HepG2 (cell line): ENCODE results near the gene EVI2B. TPM values are rescaled to one million over a fixed set of nuclear protein-coding genes. Genes with fewer than 3 reads are reported as not detected.

Source experiments
- ATAC-seq: fragments of 200-7000 bp; cut with Tn5 transposase; 3 replicates; pipeline ENCODE4 v1.9.1; 2020; ENCODE audit warnings: mild to moderate bottlenecking, moderate library complexity
- BruUV-seq: library from RNA; stranded (reverse); fragments of 400-500 nt; replicated peaks from 2 replicates; lab custom pipeline; 2021; lab: Mats Ljungman, UMichigan
- CTCF ChIA-PET: fragments of 300-600 bp; formaldehyde crosslinking; extraction: SDS; loops from one replicate; lab custom pipeline; 2021; ENCODE audit warnings: low total read pairs, inconsistent platforms, low intra/inter-chr PET ratio; lab: Yijun Ruan, JAX
- POLR2A ChIA-PET: fragments of 350-600 bp; sonication (Branson Sonifier 250); formaldehyde crosslinking; loops from one replicate; lab custom pipeline; 2020; ENCODE audit warnings: antibody characterized with exemption, inconsistent platforms; lab: Yijun Ruan, JAX
- DNase-seq: peaks from one replicate; pipeline ENCODE4 v3.0.0-alpha.2; 2015; ENCODE audit warnings: low spot score
- FAIRE-seq: peaks from 3 replicates; lab custom pipeline; 2011; peaks lifted over from hg19 to GRCh38; lab: Jason Lieb, UNC
- H2AFZ ChIP-seq: one replicate; pipeline ENCODE4 v1.6.1; 2011; ENCODE audit warnings: low read length, inconsistent platforms
- H3K27ac ChIP-seq: fragments of 300-600 bp; 3 replicates; pipeline ENCODE4 v1.8.0; 2011; ENCODE audit warnings: mixed run types, mild to moderate bottlenecking, mixed read lengths, low read length, inconsistent platforms; ENCODE audit not compliant: insufficient read depth; ENCODE audit errors: extremely low read length
- H3K27me3 ChIP-seq, 2 experiments: fragments of 200-600 bp in 1 of 2; 2 replicates in 1 of 2; 3 replicates in 1 of 2; pipeline versions ENCODE4 v1.6.0 to v1.8.0; 2011; ENCODE audit warnings: low read length in 2 of 2, mild to moderate bottlenecking in 2 of 2, moderate library complexity in 2 of 2, inconsistent platforms in 1 of 2; ENCODE audit not compliant: insufficient read depth in 2 of 2, control insufficient read depth in 1 of 2
- H3K36me3 ChIP-seq, 2 experiments: fragments of 200-600 bp in 1 of 2; replicated peaks in 1 of 2; 2 replicates in 1 of 2; 3 replicates in 1 of 2; pipeline versions ENCODE4 v1.5.1 to v1.8.0; 2011; ENCODE audit warnings: low read length in 2 of 2, inconsistent platforms in 1 of 2; ENCODE audit not compliant: insufficient read depth in 2 of 2, control insufficient read depth in 1 of 2
- H3K4me1 ChIP-seq: 2 replicates; pipeline ENCODE4 v1.5.1; 2012; ENCODE audit warnings: low read length, inconsistent platforms; ENCODE audit not compliant: insufficient read depth
- H3K4me2 ChIP-seq: 2 replicates; pipeline ENCODE4 v1.6.0; 2011; ENCODE audit warnings: low read depth, low read length, inconsistent platforms
- H3K4me3 ChIP-seq, 3 experiments: fragments of 200-600 bp in 1 of 3; sonication (generic), shearing (Covaris generic) in 1 of 3; replicated peaks in 1 of 3; 2 replicates each; pipeline ENCODE4 v1.5.1; 2011 to 2016; ENCODE audit warnings: low read length in 3 of 3, inconsistent platforms in 2 of 3, low read depth in 2 of 3, mild to moderate bottlenecking in 2 of 3, control low read depth in 1 of 3, mixed read lengths in 1 of 3; ENCODE audit not compliant: insufficient read depth in 1 of 3
- H3K79me2 ChIP-seq: one replicate; pipeline ENCODE4 v1.6.1; 2011; ENCODE audit warnings: low read length, inconsistent platforms; ENCODE audit not compliant: insufficient read depth
- H3K9ac ChIP-seq: 2 replicates; pipeline ENCODE4 v1.6.0; 2011; ENCODE audit warnings: mild to moderate bottlenecking, low read depth, low read length, inconsistent platforms; ENCODE audit not compliant: insufficient read depth
- H3K9me3 ChIP-seq: 2 replicates; pipeline ENCODE4 v1.5.1; 2012; ENCODE audit warnings: mild to moderate bottlenecking, low read length
- H4K20me1 ChIP-seq: 2 replicates; pipeline ENCODE4 v1.6.0; 2011; ENCODE audit warnings: inconsistent platforms, mild to moderate bottlenecking, low read length, moderate library complexity; ENCODE audit not compliant: insufficient read depth
- FOXA3 ChIP-seq: IDR thresholded peaks from 2 replicates; pipeline ENCODE4 v1.6.1; 2016; ENCODE audit warnings: missing genetic modification reagents, missing compliant biosample characterization
- FOXK1 ChIP-seq: sonication (generic); formaldehyde crosslinking; IDR thresholded peaks from 2 replicates; pipeline ENCODE4 v1.4.0; 2020; ENCODE audit warnings: low read depth, missing genetic modification reagents, borderline replicate concordance
- FOXO1 ChIP-seq: sonication (generic); formaldehyde crosslinking; IDR thresholded peaks from 2 replicates; pipeline ENCODE4 v1.4.0; 2020; ENCODE audit warnings: missing genetic modification reagents
- HMG20B ChIP-seq: conservative IDR thresholded peaks from 2 replicates; pipeline ENCODE4 v1.6.1; 2016; ENCODE audit warnings: missing genetic modification reagents, missing compliant biosample characterization
- MAF1 ChIP-seq: sonication (generic); formaldehyde crosslinking; IDR thresholded peaks from 2 replicates; pipeline ENCODE4 v1.5.0; 2020; ENCODE audit warnings: missing genetic modification reagents, borderline replicate concordance
- MXD4 ChIP-seq: IDR thresholded peaks from 2 replicates; pipeline ENCODE4 v1.6.1; 2016; ENCODE audit warnings: mild to moderate bottlenecking, missing biosample characterization, missing genetic modification reagents
- NBN ChIP-seq: fragments of 450-650 bp; conservative IDR thresholded peaks from 2 replicates; pipeline ENCODE4 v1.6.1; 2017
- RARG ChIP-seq: sonication (generic); formaldehyde crosslinking; IDR thresholded peaks from 2 replicates; pipeline ENCODE4 v1.4.0; 2020; ENCODE audit warnings: low read depth, mild to moderate bottlenecking, missing genetic modification reagents
- RXRB ChIP-seq: IDR thresholded peaks from 2 replicates; pipeline ENCODE4 v1.6.1; 2016; ENCODE audit warnings: borderline replicate concordance, missing genetic modification reagents, missing compliant biosample characterization
- SOX6 ChIP-seq, 2 experiments: fragments of 450-650 bp in 1 of 2; sonication (generic) in 1 of 2; formaldehyde crosslinking in 1 of 2; IDR thresholded peaks; 2 replicates each; pipeline versions ENCODE4 v1.4.0 to v1.6.1; 2017 to 2020; ENCODE audit warnings: antibody characterized with exemption in 1 of 2, mild to moderate bottlenecking in 1 of 2, missing genetic modification reagents in 1 of 2
- TCF12 ChIP-seq, 2 experiments: fragments of 450-650 bp in 1 of 2; sonication (generic) in 1 of 2; formaldehyde crosslinking in 1 of 2; IDR thresholded peaks; 2 replicates each; pipeline versions ENCODE4 v1.6.1 to v1.8.0; 2017 to 2022; ENCODE audit warnings: antibody characterized with exemption in 1 of 2, mild to moderate bottlenecking in 1 of 2, missing genetic modification reagents in 1 of 2, moderate library complexity in 1 of 2
- ZC3H13 ChIP-seq: sonication (generic); formaldehyde crosslinking; IDR thresholded peaks from 2 replicates; pipeline ENCODE4 v1.8.1; 2023; ENCODE audit warnings: mild to moderate bottlenecking, missing genetic modification reagents, moderate library complexity
- ZFP82 ChIP-seq: sonication (generic); formaldehyde crosslinking; IDR thresholded peaks from 2 replicates; pipeline ENCODE4 v1.5.1; 2020; ENCODE audit warnings: mild to moderate bottlenecking, missing genetic modification reagents, borderline replicate concordance
- ZNF17 ChIP-seq: sonication (generic); formaldehyde crosslinking; IDR thresholded peaks from 2 replicates; pipeline ENCODE4 v1.5.0; 2020; ENCODE audit warnings: mild to moderate bottlenecking, missing genetic modification reagents
- ZNF432 ChIP-seq: sonication (generic); formaldehyde crosslinking; IDR thresholded peaks from 2 replicates; pipeline ENCODE4 v1.5.0; 2020; ENCODE audit warnings: missing genetic modification reagents, mild to moderate bottlenecking, borderline replicate concordance
- ZNF782 ChIP-seq: sonication (generic); formaldehyde crosslinking; IDR thresholded peaks from 2 replicates; pipeline ENCODE4 v1.4.0; 2020; ENCODE audit warnings: missing genetic modification reagents, mild to moderate bottlenecking, borderline replicate concordance
- ZSCAN12 ChIP-seq: sonication (generic); formaldehyde crosslinking; IDR thresholded peaks from 2 replicates; pipeline ENCODE4 v1.9.0; 2021; ENCODE audit warnings: mild to moderate bottlenecking, missing genetic modification reagents
- WGBS: methylation state at CpG from one replicate; pipeline ENCODE4 v1.1.6; 2017; ENCODE audit warnings: low lambda C conversion rate; 5-methylcytosine and 5-hydroxymethylcytosine counted together
- in situ Hi-C: cut with HindIII; loops from 2 replicates; pipeline ENCODE4 v1.10.0; 2017; ENCODE audit warnings: low pct_unique_long_range_greater_than_20kb; ENCODE audit not compliant: extremely low pct_ligation_motif_present
- intact Hi-C: fragments of 100-400 bp; cut with micrococcal nuclease; formaldehyde crosslinking; loops from one replicate; pipeline ENCODE4 v1.10.0; 2022; ENCODE audit not compliant: unreplicated experiment
- polyA plus RNA-seq, 8 experiments: library from polyadenylated mRNA; depleted of rRNA in 3 of 8; stranded (reverse) in 7 of 8; unstranded in 1 of 8; fragments of >200 nt; fragmentation: Illumina TruSeq in 4 of 8; extraction: Trizol in 4 of 8; gene quantifications; 2 replicates each; pipeline versions ENCODE4 v1.2.1 to v1.2.3, GENCODE V29; 2011 to 2016; ENCODE audit warnings: low read depth in 4 of 8, missing spikeins in 1 of 8, mixed read lengths in 1 of 8; ENCODE audit not compliant: insufficient read depth in 1 of 8
- total RNA-seq, 5 experiments: library from RNA; depleted of rRNA; stranded (reverse); fragments of >200 nt; fragmentation: Illumina TruSeq; extraction: Trizol; gene quantifications; 2 replicates each; pipeline ENCODE4 v1.2.3, GENCODE V29; 2016; ENCODE audit warnings: low read depth in 1 of 5
- TF ChIP-seq, protein P1 (sequence below): IDR thresholded peaks from 2 replicates; pipeline ENCODE4 v1.6.1; 2012; ENCODE audit warnings: inconsistent platforms
- TF ChIP-seq, protein P2 (sequence below): sonication (generic); formaldehyde crosslinking; IDR thresholded peaks from 2 replicates; pipeline ENCODE4 v1.4.0; 2020; ENCODE audit warnings: missing genetic modification reagents
- TF ChIP-seq, protein P3 (sequence below): sonication (generic); formaldehyde crosslinking; IDR thresholded peaks from 2 replicates; pipeline ENCODE4 v1.5.0; 2020; ENCODE audit warnings: missing genetic modification reagents, mild to moderate bottlenecking, borderline replicate concordance
- TF ChIP-seq, protein P4 (sequence below): IDR thresholded peaks from 2 replicates; pipeline ENCODE4 v1.6.1; 2012; ENCODE audit warnings: low read depth, low read length, improper control_type of control experiment

The EVI2B gene
- total and polyA plus RNA-seq, 2 of the 13 experiments (the other 11 are each of a cell fraction or from before 2014, with no cell fraction given), result not detected

DNA sequence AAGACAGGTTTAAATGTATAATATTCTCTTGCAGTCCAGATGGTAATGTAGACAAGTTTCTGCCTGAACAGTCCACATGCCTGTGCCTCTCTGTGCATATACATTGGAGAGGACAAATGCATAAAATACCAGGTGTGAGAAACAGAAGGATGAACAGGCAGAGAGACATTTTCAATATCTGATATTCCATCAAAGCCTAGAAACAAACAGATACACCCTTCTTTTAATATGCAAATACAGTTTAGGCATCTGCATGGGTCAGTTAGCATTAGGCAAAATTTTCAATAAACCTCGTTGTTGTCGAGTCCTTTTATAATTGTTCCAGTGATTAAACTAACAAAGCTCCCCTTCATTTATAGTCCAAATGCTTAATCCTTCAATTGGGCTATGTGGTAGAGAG lies 17.7 kb downstream of the EVI2B start (continued):
- TF ChIP-seq SOX6 (IDR thresholded peaks at IDR 0.05), result no peak
- no peak for TF ChIP-seq SOX6 (CRISPR knock-in tag; IDR thresholded peaks at IDR 0.05)
- TF ChIP-seq MXD4 (CRISPR knock-in tag), result no peak
- no peak for TF ChIP-seq TCF12 (IDR thresholded peaks at IDR 0.05)
- TF ChIP-seq TCF12 (CRISPR knock-in tag; IDR thresholded peaks at IDR 0.05), result no peak
- TF ChIP-seq HMG20B (CRISPR knock-in tag), result no peak
- TF ChIP-seq, protein P1, sequence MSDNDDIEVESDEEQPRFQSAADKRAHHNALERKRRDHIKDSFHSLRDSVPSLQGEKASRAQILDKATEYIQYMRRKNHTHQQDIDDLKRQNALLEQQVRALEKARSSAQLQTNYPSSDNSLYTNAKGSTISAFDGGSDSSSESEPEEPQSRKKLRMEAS, result no peak
- no peak for TF ChIP-seq ZFP82 (CRISPR knock-in tag)
- no peak for TF ChIP-seq MAF1 (CRISPR knock-in tag)
- TF ChIP-seq, protein P2, sequence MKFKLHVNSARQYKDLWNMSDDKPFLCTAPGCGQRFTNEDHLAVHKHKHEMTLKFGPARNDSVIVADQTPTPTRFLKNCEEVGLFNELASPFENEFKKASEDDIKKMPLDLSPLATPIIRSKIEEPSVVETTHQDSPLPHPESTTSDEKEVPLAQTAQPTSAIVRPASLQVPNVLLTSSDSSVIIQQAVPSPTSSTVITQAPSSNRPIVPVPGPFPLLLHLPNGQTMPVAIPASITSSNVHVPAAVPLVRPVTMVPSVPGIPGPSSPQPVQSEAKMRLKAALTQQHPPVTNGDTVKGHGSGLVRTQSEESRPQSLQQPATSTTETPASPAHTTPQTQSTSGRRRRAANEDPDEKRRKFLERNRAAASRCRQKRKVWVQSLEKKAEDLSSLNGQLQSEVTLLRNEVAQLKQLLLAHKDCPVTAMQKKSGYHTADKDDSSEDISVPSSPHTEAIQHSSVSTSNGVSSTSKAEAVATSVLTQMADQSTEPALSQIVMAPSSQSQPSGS (CRISPR knock-in tag), result no peak
- no peak for TF ChIP-seq ZNF17
- TF ChIP-seq FOXK1 (CRISPR knock-in tag), result no peak
- TF ChIP-seq RARG (CRISPR knock-in tag), result no peak
- TF ChIP-seq ZC3H13 (CRISPR knock-in tag), result no peak

DNA sequence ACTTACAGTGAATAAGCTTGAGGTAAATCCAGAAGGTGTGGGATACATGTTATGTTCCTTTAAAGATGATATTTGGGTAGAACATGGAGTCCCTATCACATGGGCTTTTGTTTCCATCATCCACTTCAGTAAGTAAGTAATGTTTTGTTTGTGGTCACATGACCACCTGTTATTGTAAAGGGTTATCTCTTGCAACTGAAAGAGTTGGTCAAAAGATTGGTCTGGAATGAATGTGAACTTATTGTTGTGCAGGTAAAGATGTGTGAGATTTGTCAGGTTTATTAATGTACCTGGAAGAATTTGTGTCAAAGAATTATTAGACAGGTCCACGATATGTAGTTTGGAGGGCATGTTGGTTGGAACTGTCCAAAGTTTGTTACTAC lies 18.4 kb downstream of the EVI2B start:
- DNase-seq, result no peak
- WGBS, result 88% methylated on average over 1 of the region's 1 CpG
- in situ Hi-C loops (no loop called here), intact Hi-C loops (no loop called here)
- POLR2A ChIA-PET, result no interaction called here
- Histone ChIP-seq H3K4me3 (no peak overlapping the region), H3K9ac (no peak overlapping the region), H3K79me2 (no peaks in the 10 kb centered on the region), H3K36me3 (no peaks in the 10 kb centered on the region; a peak in 2 of 5 replicates), H3K4me2 (no peak overlapping the region), H2AFZ (no peak overlapping the region), H3K9me3 (no peaks in the 10 kb centered on the region), H3K4me1 (no peaks in the 10 kb centered on the region), H3K27ac (no peak overlapping the region), H3K27me3 (no peaks in the 10 kb centered on the region), H4K20me1 (no peaks in the 10 kb centered on the region)
- BruUV-seq, result no TSS peak
- CTCF ChIA-PET, result no interaction called here
- ATAC-seq, result no peak
- no peak for FAIRE-seq
- TF ChIP-seq ZNF432 (CRISPR knock-in tag) (no peak), ZNF782 (CRISPR knock-in tag) (no peak), FOXO1 (no peak), FOXA3 (CRISPR knock-in tag) (no peak), ZSCAN12 (no peak), RXRB (CRISPR knock-in tag) (no peak), NBN (no peak)
- TF ChIP-seq, protein P3, sequence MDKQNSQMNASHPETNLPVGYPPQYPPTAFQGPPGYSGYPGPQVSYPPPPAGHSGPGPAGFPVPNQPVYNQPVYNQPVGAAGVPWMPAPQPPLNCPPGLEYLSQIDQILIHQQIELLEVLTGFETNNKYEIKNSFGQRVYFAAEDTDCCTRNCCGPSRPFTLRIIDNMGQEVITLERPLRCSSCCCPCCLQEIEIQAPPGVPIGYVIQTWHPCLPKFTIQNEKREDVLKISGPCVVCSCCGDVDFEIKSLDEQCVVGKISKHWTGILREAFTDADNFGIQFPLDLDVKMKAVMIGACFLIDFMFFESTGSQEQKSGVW (CRISPR knock-in tag), result no peak
- TF ChIP-seq, protein P4, sequence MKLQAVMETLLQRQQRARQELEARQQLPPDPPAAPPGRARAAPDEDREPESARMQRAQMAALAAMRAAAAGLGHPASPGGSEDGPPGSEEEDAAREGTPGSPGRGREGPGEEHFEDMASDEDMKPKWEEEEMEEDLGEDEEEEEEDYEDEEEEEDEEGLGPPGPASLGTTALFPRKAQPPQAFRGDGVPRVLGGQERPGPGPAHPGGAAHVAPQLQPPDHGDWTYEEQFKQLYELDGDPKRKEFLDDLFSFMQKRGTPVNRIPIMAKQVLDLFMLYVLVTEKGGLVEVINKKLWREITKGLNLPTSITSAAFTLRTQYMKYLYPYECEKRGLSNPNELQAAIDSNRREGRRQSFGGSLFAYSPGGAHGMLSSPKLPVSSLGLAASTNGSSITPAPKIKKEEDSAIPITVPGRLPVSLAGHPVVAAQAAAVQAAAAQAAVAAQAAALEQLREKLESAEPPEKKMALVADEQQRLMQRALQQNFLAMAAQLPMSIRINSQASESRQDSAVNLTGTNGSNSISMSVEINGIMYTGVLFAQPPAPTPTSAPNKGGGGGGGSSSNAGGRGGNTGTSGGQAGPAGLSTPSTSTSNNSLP, result no peak
